K562 (cell line): ENCODE results near the gene TNFRSF13B. TPM values are rescaled to one million over a fixed set of nuclear protein-coding genes. Genes with fewer than 3 reads are reported as not detected.

Experiments used
- polyA plus RNA-seq, 8 experiments: library from polyadenylated mRNA; depleted of rRNA in 4 of 8; stranded (reverse) in 5 of 8; unstranded in 3 of 8; fragments of >200 nt; fragmentation: Nextera tagmentation in 2 of 8; fragmentation: Illumina TruSeq in 1 of 8; extraction: Ambion mirVana in 2 of 8; extraction: Trizol in 1 of 8; gene quantifications; 2 replicates each; pipeline versions ENCODE4 v1.2.1 to v1.2.3, GENCODE V29; 2011 to 2014; ENCODE audit warnings: inconsistent platforms in 1 of 8, missing spikeins in 1 of 8
- total RNA-seq, 7 experiments: library from RNA; depleted of rRNA in 6 of 7; stranded (reverse); fragments of >200 nt in 6 of 7; fragmentation: Illumina TruSeq in 2 of 7; extraction: Trizol in 2 of 7; gene quantifications; 2 replicates each; pipeline versions ENCODE4 v1.2.1 to v1.2.3, GENCODE V29; 2011 to 2021; ENCODE audit warnings: low replicate concordance in 1 of 7
- TF ChIP-seq, protein P1 (sequence below), 2 experiments: fragments of 450-650 bp in 1 of 2; sonication (generic) in 1 of 2; formaldehyde crosslinking in 1 of 2; IDR thresholded peaks; 2 replicates each; pipeline versions ENCODE4 v1.7.1 to v1.9.0; 2016 to 2022; ENCODE audit warnings: inconsistent platforms in 1 of 2, mild to moderate bottlenecking in 1 of 2, missing genetic modification reagents in 1 of 2

TNFRSF13B gene
- total and polyA plus RNA-seq, 9 of the 15 experiments (the other 6 are each of a cell fraction or from before 2014, with no cell fraction given) = not detected

DNA sequence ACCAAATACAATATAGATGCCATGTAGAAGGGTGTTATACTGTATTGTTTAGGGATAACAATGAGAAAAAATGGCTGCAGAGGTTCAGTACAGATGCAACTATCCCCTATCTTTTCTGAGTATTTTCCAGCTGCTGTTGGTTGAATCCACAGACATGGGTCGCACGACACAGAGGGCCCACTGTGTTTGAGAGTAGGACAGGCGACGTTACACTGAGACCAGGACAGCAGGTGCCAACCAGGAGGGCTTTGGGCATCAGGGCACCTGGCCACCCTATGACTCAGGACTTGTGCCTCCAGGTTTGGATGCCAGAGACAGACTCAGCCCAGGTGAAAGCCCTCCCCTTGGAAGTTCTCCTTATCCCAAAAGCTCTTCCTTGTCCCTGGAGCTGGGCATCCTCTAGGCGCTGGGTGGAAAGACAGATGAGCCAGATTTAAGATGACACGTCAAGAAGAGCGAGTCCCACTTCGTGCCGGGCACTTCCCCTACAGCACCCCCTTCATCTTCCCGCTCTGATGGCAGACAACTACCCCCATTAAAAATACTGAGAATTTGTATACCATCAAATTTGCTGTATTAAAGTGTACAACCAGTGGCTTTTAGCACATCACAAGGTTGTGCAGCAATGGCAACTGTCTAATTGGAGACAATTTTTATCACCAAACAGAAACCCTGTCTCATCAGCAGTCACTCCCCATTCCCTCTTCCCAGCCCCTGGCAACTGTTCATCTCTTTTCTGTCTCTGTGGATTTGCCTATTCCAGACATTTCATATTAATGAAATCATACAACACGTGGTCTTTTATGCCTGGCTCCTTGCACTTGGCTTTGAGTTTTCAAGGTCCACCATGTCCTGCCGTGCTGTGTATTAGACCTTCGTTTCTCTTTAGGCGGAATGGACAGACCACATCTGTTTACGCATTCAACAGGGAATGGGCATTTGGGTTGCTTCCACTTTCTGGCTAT lies 30.6 kb downstream of the TNFRSF13B start (continued):
- TF ChIP-seq, protein P1, sequence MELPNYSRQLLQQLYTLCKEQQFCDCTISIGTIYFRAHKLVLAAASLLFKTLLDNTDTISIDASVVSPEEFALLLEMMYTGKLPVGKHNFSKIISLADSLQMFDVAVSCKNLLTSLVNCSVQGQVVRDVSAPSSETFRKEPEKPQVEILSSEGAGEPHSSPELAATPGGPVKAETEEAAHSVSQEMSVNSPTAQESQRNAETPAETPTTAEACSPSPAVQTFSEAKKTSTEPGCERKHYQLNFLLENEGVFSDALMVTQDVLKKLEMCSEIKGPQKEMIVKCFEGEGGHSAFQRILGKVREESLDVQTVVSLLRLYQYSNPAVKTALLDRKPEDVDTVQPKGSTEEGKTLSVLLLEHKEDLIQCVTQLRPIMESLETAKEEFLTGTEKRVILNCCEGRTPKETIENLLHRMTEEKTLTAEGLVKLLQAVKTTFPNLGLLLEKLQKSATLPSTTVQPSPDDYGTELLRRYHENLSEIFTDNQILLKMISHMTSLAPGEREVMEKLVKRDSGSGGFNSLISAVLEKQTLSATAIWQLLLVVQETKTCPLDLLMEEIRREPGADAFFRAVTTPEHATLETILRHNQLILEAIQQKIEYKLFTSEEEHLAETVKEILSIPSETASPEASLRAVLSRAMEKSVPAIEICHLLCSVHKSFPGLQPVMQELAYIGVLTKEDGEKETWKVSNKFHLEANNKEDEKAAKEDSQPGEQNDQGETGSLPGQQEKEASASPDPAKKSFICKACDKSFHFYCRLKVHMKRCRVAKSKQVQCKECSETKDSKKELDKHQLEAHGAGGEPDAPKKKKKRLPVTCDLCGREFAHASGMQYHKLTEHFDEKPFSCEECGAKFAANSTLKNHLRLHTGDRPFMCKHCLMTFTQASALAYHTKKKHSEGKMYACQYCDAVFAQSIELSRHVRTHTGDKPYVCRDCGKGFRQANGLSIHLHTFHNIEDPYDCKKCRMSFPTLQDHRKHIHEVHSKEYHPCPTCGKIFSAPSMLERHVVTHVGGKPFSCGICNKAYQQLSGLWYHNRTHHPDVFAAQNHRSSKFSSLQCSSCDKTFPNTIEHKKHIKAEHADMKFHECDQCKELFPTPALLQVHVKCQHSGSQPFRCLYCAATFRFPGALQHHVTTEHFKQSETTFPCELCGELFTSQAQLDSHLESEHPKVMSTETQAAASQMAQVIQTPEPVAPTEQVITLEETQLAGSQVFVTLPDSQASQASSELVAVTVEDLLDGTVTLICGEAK (IDR thresholded peaks at IDR 0.05) = no peak
- TF ChIP-seq, protein P1 (CRISPR knock-in tag; IDR thresholded peaks at IDR 0.05) = no peak
